HG02623 (cell line): ENCODE measurements around the gene FRY.

Experiments
- ATAC-seq: cut with Tn5 transposase; IDR thresholded peaks from one replicate; pipeline ENCODE4 v1.9.1; 2021; ENCODE audit warnings: moderate library complexity; ENCODE audit not compliant: unreplicated experiment

Gene FRY

GRCh38 chr13:32340914-32341313, 309.3 kb downstream of the FRY start:
- ATAC-seq = no peak

GRCh38 chr13:32347651-32348050, 316.1 kb downstream of the FRY start:
- no peak for ATAC-seq
